ENCODE measurements around the gene F5. TPM values are rescaled to one million over a fixed set of nuclear protein-coding genes. Genes with fewer than 3 reads are reported as not detected.

F5 gene
- total and polyA plus RNA-seq, 2 of the 13 experiments (the other 11 are each of a cell fraction or from before 2014, with no cell fraction given): 38.3 to 64.0 TPM

GRCh38 chr1:169478094-169478672 lies 108.1 kb downstream of the F5 start:
- ChIA-PET CTCF (ENCODE audit: low intra/inter-chr PET ratio, low total read pairs) (no interaction called here), POLR2A (no interaction called here)
- H3K36me3 ChIP-seq (replicated peaks in 1 of 2; ENCODE audit: control insufficient read depth in 1 of 2, insufficient read depth in 2 of 2, low read length in 2 of 2): peaks cover 6 to 25% of the 10 kb centered on the region in 2 experiments; a peak in 4 of 5 replicates
- H3K27ac ChIP-seq (ENCODE audit: extremely low read length, insufficient read depth, low read length): no peak overlapping the region
- FAIRE-seq: no peak
- no peak overlapping the region for H2AFZ ChIP-seq (ENCODE audit: low read length)
- in situ Hi-C loops (cut with HindIII; ENCODE audit: extremely low pct_ligation_motif_present, low pct_unique_long_range_greater_than_20kb) (no loop called here), intact Hi-C loops (cut with micrococcal nuclease; ENCODE audit: unreplicated experiment) (no loop called here)
- ATAC-seq: no peak
- no peak overlapping the region for H3K4me3 ChIP-seq (replicated peaks in 1 of 3; ENCODE audit: insufficient read depth in 1 of 3, low read depth in 2 of 3, low read length in 3 of 3)
- DNase-seq (ENCODE audit: low spot score): no peak
- no peak overlapping the region for H3K9ac ChIP-seq (ENCODE audit: insufficient read depth, low read depth, low read length)
- H4K20me1 ChIP-seq (ENCODE audit: insufficient read depth, low read length): peaks cover 58% of the 10 kb centered on the region
- peaks cover 72% of the 10 kb centered on the region for H3K79me2 ChIP-seq (ENCODE audit: insufficient read depth, low read length)
- no peaks in the 10 kb centered on the region for H3K27me3 ChIP-seq (ENCODE audit: control insufficient read depth in 1 of 2, insufficient read depth in 2 of 2, low read length in 2 of 2)
- H3K4me1 ChIP-seq (ENCODE audit: insufficient read depth, low read length): peaks cover 43% of the 10 kb centered on the region
- BruUV-seq (replicated peaks): no TSS peak
- H3K9me3 ChIP-seq (ENCODE audit: low read length): no peaks in the 10 kb centered on the region
- no peak overlapping the region for H3K4me2 ChIP-seq (ENCODE audit: low read depth, low read length)
- 95% methylated on average over 5 of the region's 5 CpGs for WGBS (ENCODE audit: low lambda C conversion rate)
- TF ChIP-seq SKIL (CRISPR knock-in tag; IDR thresholded peaks at IDR 0.05; ENCODE audit: borderline replicate concordance): no peak
- no peak for TF ChIP-seq ZNF44 (CRISPR knock-in tag; IDR thresholded peaks at IDR 0.05)
- no peak for TF ChIP-seq JUN (CRISPR knock-in tag; IDR thresholded peaks at IDR 0.05)
- no peak for TF ChIP-seq ZNF556 (CRISPR knock-in tag; IDR thresholded peaks at IDR 0.05; ENCODE audit: borderline replicate concordance)
- TF ChIP-seq AKAP8 (CRISPR knock-in tag; IDR thresholded peaks at IDR 0.05): no peak
- no peak for TF ChIP-seq ZNF407 (CRISPR knock-in tag; IDR thresholded peaks at IDR 0.05; ENCODE audit: not compliant biosample characterization)
- TF ChIP-seq CREB3 (CRISPR knock-in tag; IDR thresholded peaks at IDR 0.05): no peak
- no peak for TF ChIP-seq THAP8 (CRISPR knock-in tag; IDR thresholded peaks at IDR 0.05; ENCODE audit: borderline replicate concordance)

Data from HepG2 (cell line).